H1 (cell line): ENCODE results near the gene STX10. TPM values are rescaled to one million over a fixed set of nuclear protein-coding genes. Genes with fewer than 3 reads are reported as not detected.
A peak's percentile ranks its signal among the peaks of the same experiment; 100 is the strongest.

ENCODE experiments used
- ASH2L ChIP-seq: fragments of 200-600, 300-600 bp; sonication (generic); IDR thresholded peaks from one replicate; pipeline ENCODE4 v1.7.1; 2017; ENCODE audit warnings: low read length
- BRCA1 ChIP-seq: IDR thresholded peaks from 2 replicates; pipeline ENCODE4 v1.6.1; 2012; ENCODE audit warnings: low read depth, low read length, improper control_type of control experiment
- CHD2 ChIP-seq: IDR thresholded peaks from 2 replicates; pipeline ENCODE4 v1.6.1; 2012; ENCODE audit warnings: low read length, improper control_type of control experiment
- GABPA ChIP-seq: IDR thresholded peaks from 2 replicates; pipeline ENCODE4 v1.6.1; 2011; ENCODE audit warnings: mild to moderate bottlenecking, low read length, moderate library complexity, borderline replicate concordance; ENCODE audit not compliant: insufficient read depth
- HDAC6 ChIP-seq: IDR thresholded peaks from one replicate; pipeline ENCODE4 v1.7.1; 2012; ENCODE audit warnings: low read depth, mild to moderate bottlenecking, inconsistent platforms, low read length, moderate library complexity
- JUN ChIP-seq: IDR thresholded peaks from 2 replicates; pipeline ENCODE4 v1.6.1; 2011; ENCODE audit warnings: low read depth, mild to moderate bottlenecking, improper control_type of control experiment, low read length
- RFX5 ChIP-seq: IDR thresholded peaks from 2 replicates; pipeline ENCODE4 v1.6.1; 2011; ENCODE audit warnings: low read depth, low read length, improper control_type of control experiment, borderline replicate concordance
- RNF2 ChIP-seq: fragments of 200-900, 300-1000 bp; sonication (generic); IDR thresholded peaks from 2 replicates; pipeline ENCODE4 v1.7.1; 2016; ENCODE audit warnings: borderline replicate concordance, low read depth, mild to moderate bottlenecking, antibody characterized with exemption, low read length; ENCODE audit not compliant: poor library complexity, severe bottlenecking; ENCODE audit errors: missing control alignments
- SP4 ChIP-seq: IDR thresholded peaks from 2 replicates; pipeline ENCODE4 v1.6.1; 2012; ENCODE audit warnings: low read length, inconsistent platforms
- TAF7 ChIP-seq: optimal IDR thresholded peaks from 2 replicates; pipeline ENCODE3; 2011; ENCODE audit warnings: low read depth, mild to moderate bottlenecking, inconsistent platforms, low read length, moderate library complexity, borderline replicate concordance
- TCF12 ChIP-seq: IDR thresholded peaks from 2 replicates; pipeline ENCODE4 v1.6.1; 2011; ENCODE audit warnings: low read depth, mild to moderate bottlenecking, low read length
- TEAD4 ChIP-seq: IDR thresholded peaks from 2 replicates; pipeline ENCODE4 v1.6.1; 2012; ENCODE audit warnings: low read depth, low read length, inconsistent platforms, mixed read lengths
- polyA plus RNA-seq, 7 experiments: library from polyadenylated mRNA; depleted of rRNA in 3 of 7; stranded (reverse) in 5 of 7; unstranded in 2 of 7; fragments of >200 nt in 5 of 7; fragments of 200-250 nt in 2 of 7; gene quantifications; 1 replicate in 5 of 7; 2 replicates in 1 of 7; 4 replicates in 1 of 7; pipeline versions ENCODE4 v1.2.1 to v1.2.3, GENCODE V29; 2011 to 2013; ENCODE audit warnings: missing spikeins in 2 of 7, mixed read lengths in 2 of 7
- total RNA-seq: library from RNA; stranded (reverse); fragmentation: NEBNext Ultra II Directional; extraction: Animal tissue kit (Norgen Biotek cat#: 25700); gene quantifications from 2 replicates; pipeline ENCODE4 v1.2.1, GENCODE V29; 2021
- TF ChIP-seq, protein P1 (sequence below), 3 experiments: IDR thresholded peaks; 1 replicate in 2 of 3; 2 replicates in 1 of 3; pipeline versions ENCODE4 v1.5.1 to v1.6.1; 2011; ENCODE audit warnings: low read length in 3 of 3, mild to moderate bottlenecking in 3 of 3, inconsistent platforms in 2 of 3, low read depth in 1 of 3, moderate library complexity in 1 of 3; ENCODE audit not compliant: insufficient read depth in 1 of 3; ENCODE audit errors: control extremely low read depth in 1 of 3
- TF ChIP-seq, protein P2 (sequence below): IDR thresholded peaks from 2 replicates; pipeline ENCODE4 v1.6.1; 2012; ENCODE audit warnings: low read length, inconsistent platforms
- TF ChIP-seq, protein P3 (sequence below): IDR thresholded peaks from 2 replicates; pipeline ENCODE4 v1.6.1; 2012; ENCODE audit warnings: inconsistent platforms

The STX10 gene
- total and polyA plus RNA-seq, 2 of the 8 experiments (the other 6 are each of a cell fraction or from before 2014, with no cell fraction given) = 53.0 to 80.1 TPM

DNA sequence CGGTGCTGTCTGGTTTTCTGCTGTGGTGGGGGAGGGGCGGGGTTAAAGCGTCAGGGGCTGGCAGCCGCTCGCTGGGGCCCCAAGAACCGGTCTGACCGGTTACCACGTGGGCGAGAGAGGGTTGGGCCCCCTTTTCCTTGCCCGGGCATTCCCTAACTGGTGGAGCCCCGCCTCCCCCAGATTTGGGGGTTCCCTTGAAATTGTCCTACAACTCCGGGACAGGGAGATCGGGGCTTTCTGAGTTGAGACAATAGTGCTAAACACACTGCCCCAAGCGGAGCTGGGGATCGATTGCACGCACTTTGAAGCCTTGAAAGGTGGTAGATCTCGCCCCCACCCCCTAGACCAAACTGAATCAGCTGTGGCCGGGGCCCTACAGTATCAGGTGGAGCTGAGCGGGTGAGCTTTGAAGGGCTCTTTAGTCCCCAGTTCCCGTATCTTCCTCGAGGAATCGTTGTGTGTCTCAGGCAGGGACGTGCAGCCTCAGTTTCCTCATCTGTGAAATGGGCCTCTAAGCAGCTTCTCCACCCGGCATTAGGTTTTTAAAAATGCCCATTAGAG lies 4.8 kb upstream of the STX10 start (continued):
- TF ChIP-seq RNF2 (no peak), RFX5 (no peak), ASH2L (peak; percentile 74), JUN (no peak), TEAD4 (peak; percentile 44; the same call in 1 of the 2 replicates), HDAC6 (no peak), TCF12 (peak; percentile 87; the same call in 1 of the 2 replicates), TAF7 (peak; percentile 1), GABPA (no peak), SP4 (no peak), CHD2 (no peak; the same call in 1 of the 2 replicates), BRCA1 (no peak)
- TF ChIP-seq, protein P1, sequence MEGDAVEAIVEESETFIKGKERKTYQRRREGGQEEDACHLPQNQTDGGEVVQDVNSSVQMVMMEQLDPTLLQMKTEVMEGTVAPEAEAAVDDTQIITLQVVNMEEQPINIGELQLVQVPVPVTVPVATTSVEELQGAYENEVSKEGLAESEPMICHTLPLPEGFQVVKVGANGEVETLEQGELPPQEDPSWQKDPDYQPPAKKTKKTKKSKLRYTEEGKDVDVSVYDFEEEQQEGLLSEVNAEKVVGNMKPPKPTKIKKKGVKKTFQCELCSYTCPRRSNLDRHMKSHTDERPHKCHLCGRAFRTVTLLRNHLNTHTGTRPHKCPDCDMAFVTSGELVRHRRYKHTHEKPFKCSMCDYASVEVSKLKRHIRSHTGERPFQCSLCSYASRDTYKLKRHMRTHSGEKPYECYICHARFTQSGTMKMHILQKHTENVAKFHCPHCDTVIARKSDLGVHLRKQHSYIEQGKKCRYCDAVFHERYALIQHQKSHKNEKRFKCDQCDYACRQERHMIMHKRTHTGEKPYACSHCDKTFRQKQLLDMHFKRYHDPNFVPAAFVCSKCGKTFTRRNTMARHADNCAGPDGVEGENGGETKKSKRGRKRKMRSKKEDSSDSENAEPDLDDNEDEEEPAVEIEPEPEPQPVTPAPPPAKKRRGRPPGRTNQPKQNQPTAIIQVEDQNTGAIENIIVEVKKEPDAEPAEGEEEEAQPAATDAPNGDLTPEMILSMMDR (IDR thresholded peaks at IDR 0.05; ENCODE audit: control extremely low read depth in 1 of 3, insufficient read depth in 1 of 3, low read depth in 1 of 3, low read length in 3 of 3) = peak in 2 of 3 experiments; percentile 28 to 38; a peak in 2 of 4 replicates
- TF ChIP-seq, protein P2, sequence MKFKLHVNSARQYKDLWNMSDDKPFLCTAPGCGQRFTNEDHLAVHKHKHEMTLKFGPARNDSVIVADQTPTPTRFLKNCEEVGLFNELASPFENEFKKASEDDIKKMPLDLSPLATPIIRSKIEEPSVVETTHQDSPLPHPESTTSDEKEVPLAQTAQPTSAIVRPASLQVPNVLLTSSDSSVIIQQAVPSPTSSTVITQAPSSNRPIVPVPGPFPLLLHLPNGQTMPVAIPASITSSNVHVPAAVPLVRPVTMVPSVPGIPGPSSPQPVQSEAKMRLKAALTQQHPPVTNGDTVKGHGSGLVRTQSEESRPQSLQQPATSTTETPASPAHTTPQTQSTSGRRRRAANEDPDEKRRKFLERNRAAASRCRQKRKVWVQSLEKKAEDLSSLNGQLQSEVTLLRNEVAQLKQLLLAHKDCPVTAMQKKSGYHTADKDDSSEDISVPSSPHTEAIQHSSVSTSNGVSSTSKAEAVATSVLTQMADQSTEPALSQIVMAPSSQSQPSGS = peak; percentile 84; the same call in 1 of the 2 replicates
- TF ChIP-seq, protein P3, sequence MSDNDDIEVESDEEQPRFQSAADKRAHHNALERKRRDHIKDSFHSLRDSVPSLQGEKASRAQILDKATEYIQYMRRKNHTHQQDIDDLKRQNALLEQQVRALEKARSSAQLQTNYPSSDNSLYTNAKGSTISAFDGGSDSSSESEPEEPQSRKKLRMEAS = peak; percentile 93
